Endothelial cell (in vitro differentiated cells): ENCODE measurements around the gene SLC37A1. TPM values are rescaled to one million over a fixed set of nuclear protein-coding genes. Genes with fewer than 3 reads are reported as not detected.

Source experiments
- DNase-seq: peaks from one replicate; pipeline ENCODE4 v3.0.0; 2021; ENCODE audit warnings: low spot score
- H3K27ac Mint-ChIP-seq: one replicate; pipeline ENCODE4 v1.8.0; 2021; ENCODE audit warnings: mixed read lengths, inconsistent platforms; ENCODE audit not compliant: unreplicated experiment
- H3K27me3 Mint-ChIP-seq: one replicate; pipeline ENCODE4 v1.8.0; 2021; ENCODE audit warnings: mild to moderate bottlenecking, moderate library complexity, mixed read lengths, inconsistent platforms; ENCODE audit not compliant: unreplicated experiment
- H3K36me3 Mint-ChIP-seq: one replicate; pipeline ENCODE4 v1.8.0; 2021; ENCODE audit warnings: mild to moderate bottlenecking, low read depth, mixed read lengths, inconsistent platforms; ENCODE audit not compliant: unreplicated experiment
- H3K4me1 Mint-ChIP-seq: one replicate; pipeline ENCODE4 v1.8.0; 2021; ENCODE audit warnings: mild to moderate bottlenecking, mixed read lengths, inconsistent platforms; ENCODE audit not compliant: unreplicated experiment
- H3K4me3 Mint-ChIP-seq: one replicate; pipeline ENCODE4 v1.8.0; 2021; ENCODE audit warnings: mild to moderate bottlenecking, mixed read lengths, inconsistent platforms; ENCODE audit not compliant: unreplicated experiment
- H3K9me3 Mint-ChIP-seq: one replicate; pipeline ENCODE4 v1.8.0; 2021; ENCODE audit warnings: mixed read lengths, inconsistent platforms; ENCODE audit not compliant: unreplicated experiment
- CTCF ChIP-seq: fragments of 200-600 bp; sonication (generic); IDR thresholded peaks from one replicate; pipeline ENCODE4 v1.5.0; 2021; ENCODE audit warnings: antibody characterized with exemption; ENCODE audit not compliant: unreplicated experiment
- total RNA-seq: library from RNA; stranded (reverse); fragmentation: NEBNext Ultra II Directional; extraction: Animal tissue kit (Norgen Biotek cat#: 25700); gene quantifications from one replicate; pipeline ENCODE4 v1.2.1, GENCODE V29; 2021; ENCODE audit not compliant: unreplicated experiment

The SLC37A1 gene
- total RNA-seq, 1 donor from 2014 or later: 12.3 TPM

GRCh38 chr21:42571391-42572150 is 57.9 kb downstream of the SLC37A1 start:
- Mint-ChIP-seq H3K27me3 (peaks cover 8% of the 10 kb centered on the region), H3K4me1 (peaks cover 11% of the 10 kb centered on the region), H3K4me3 (peak overlapping the region; percentile 27), H3K36me3 (peaks cover 18% of the 10 kb centered on the region), H3K27ac (no peak overlapping the region), H3K9me3 (no peaks in the 10 kb centered on the region)
- no peak for DNase-seq
- TF ChIP-seq CTCF: no peak

- Mint-ChIP-seq H3K36me3 (peaks cover 22% of the 10 kb centered on the region), H3K4me3 (no peak overlapping the region), H3K4me1 (peaks cover 11% of the 10 kb centered on the region), H3K27me3 (peaks cover 6% of the 10 kb centered on the region), H3K27ac (peak overlapping the region; percentile 28), H3K9me3 (no peaks in the 10 kb centered on the region)
- DNase-seq: no peak
- no peak for TF ChIP-seq CTCF
Measured at GRCh38 chr21:42572906-42573495, 59.3 kb downstream of the SLC37A1 start.

GRCh38 chr21:42574234-42575027 is 60.8 kb downstream of the SLC37A1 start:
- Mint-ChIP-seq H3K27ac (no peak overlapping the region), H3K9me3 (no peaks in the 10 kb centered on the region), H3K4me3 (no peak overlapping the region), H3K36me3 (peaks cover 14% of the 10 kb centered on the region), H3K27me3 (peaks cover 6% of the 10 kb centered on the region), H3K4me1 (peaks cover 11% of the 10 kb centered on the region)
- DNase-seq: no peak
- TF ChIP-seq CTCF: no peak

- Mint-ChIP-seq H3K9me3 (no peaks in the 10 kb centered on the region), H3K27me3 (peaks cover 6% of the 10 kb centered on the region), H3K4me3 (no peak overlapping the region), H3K27ac (no peak overlapping the region), H3K36me3 (peaks cover 14% of the 10 kb centered on the region), H3K4me1 (peaks cover 11% of the 10 kb centered on the region)
- no peak for DNase-seq
- TF ChIP-seq CTCF: no peak
Measured at GRCh38 chr21:42575111-42575510, 61.5 kb downstream of the SLC37A1 start.
